ENCODE data around the gene PIGU. TPM values are rescaled to one million over a fixed set of nuclear protein-coding genes. Genes with fewer than 3 reads are reported as not detected.

Gene PIGU
- total and polyA plus RNA-seq, 2 of the 13 experiments (the other 11 are each of a cell fraction or from before 2014, with no cell fraction given): 45.5 to 231 TPM

GRCh38 chr20:34512266-34512954 lies 164.5 kb downstream of the PIGU start (continued):
- TF ChIP-seq ZNF513 (CRISPR knock-in tag; conservative IDR thresholded peaks at IDR 0.05): no peak
- no peak for TF ChIP-seq BRCA1 (CRISPR knock-in tag; IDR thresholded peaks at IDR 0.05)
- TF ChIP-seq ZBTB39 (CRISPR knock-in tag; IDR thresholded peaks at IDR 0.05): no peak
- 0 out of 2 replicates have a peak, but pooled peaks have one; percentile 8 for TF ChIP-seq MEF2D (CRISPR knock-in tag; IDR thresholded peaks at IDR 0.05)
- no peak for TF ChIP-seq ZNF512B (CRISPR knock-in tag; IDR thresholded peaks at IDR 0.05; ENCODE audit: borderline replicate concordance)
- TF ChIP-seq PRMT3 (CRISPR knock-in tag; IDR thresholded peaks at IDR 0.05; ENCODE audit: borderline replicate concordance, low read depth): no peak
- TF ChIP-seq HOXA3 (CRISPR knock-in tag; IDR thresholded peaks at IDR 0.05): peak; percentile 58; the same call in 1 of the 2 replicates
- TF ChIP-seq ZNF251 (CRISPR knock-in tag; IDR thresholded peaks at IDR 0.05): no peak
- no peak for TF ChIP-seq TOPORS (CRISPR knock-in tag; IDR thresholded peaks at IDR 0.05)
- no peak for TF ChIP-seq ZNF549 (CRISPR knock-in tag; IDR thresholded peaks at IDR 0.05)
- TF ChIP-seq ATAD3A (CRISPR knock-in tag; IDR thresholded peaks at IDR 0.05): no peak
- no peak for TF ChIP-seq MIER3 (CRISPR knock-in tag; IDR thresholded peaks at IDR 0.05; ENCODE audit: borderline replicate concordance)
- no peak for TF ChIP-seq ZNF577 (CRISPR knock-in tag; IDR thresholded peaks at IDR 0.05; ENCODE audit: borderline replicate concordance, low read depth)
- TF ChIP-seq ZNF431 (CRISPR knock-in tag; IDR thresholded peaks at IDR 0.05; ENCODE audit: borderline replicate concordance, low read depth): no peak
- no peak for TF ChIP-seq TRIM24 (CRISPR knock-in tag; IDR thresholded peaks at IDR 0.05)
- TF ChIP-seq MTF1 (CRISPR knock-in tag; IDR thresholded peaks at IDR 0.05): no peak
- TF ChIP-seq HINFP (CRISPR knock-in tag; IDR thresholded peaks at IDR 0.05; ENCODE audit: low read depth): 0 out of 2 replicates have a peak, but pooled peaks have one; percentile 55
- TF ChIP-seq NFATC3 (CRISPR knock-in tag; IDR thresholded peaks at IDR 0.05): no peak
- no peak for TF ChIP-seq CREBL2 (CRISPR knock-in tag; IDR thresholded peaks at IDR 0.05; ENCODE audit: borderline replicate concordance)
- no peak for TF ChIP-seq ZNF552 (CRISPR knock-in tag; IDR thresholded peaks at IDR 0.05; ENCODE audit: borderline replicate concordance)
